HG03135 (cell line): ENCODE data around the gene TNFRSF1B.

ENCODE experiments used
- ATAC-seq: cut with Tn5 transposase; IDR thresholded peaks from one replicate; pipeline ENCODE4 v1.9.1; 2021; ENCODE audit warnings: mild to moderate bottlenecking, moderate library complexity; ENCODE audit not compliant: unreplicated experiment

TNFRSF1B gene

DNA sequence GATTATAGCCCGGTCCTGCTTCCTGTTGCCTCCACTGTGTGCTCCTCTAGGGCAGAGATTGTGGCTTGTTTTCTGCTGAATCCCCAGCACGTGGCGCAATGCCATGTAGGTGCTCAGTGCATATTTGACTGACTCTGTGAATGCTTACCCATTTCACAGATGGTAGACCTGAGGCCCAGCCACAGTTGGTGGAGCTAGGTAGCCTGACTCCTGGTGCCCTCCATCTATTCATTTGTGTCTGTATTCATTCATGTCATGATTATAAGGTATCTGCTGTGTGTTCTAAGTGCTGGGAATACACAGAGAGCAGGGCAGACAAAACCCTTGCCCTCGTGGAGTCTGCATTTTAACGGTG, 22.5 kb downstream of the TNFRSF1B start:
- ATAC-seq, result no peak

DNA sequence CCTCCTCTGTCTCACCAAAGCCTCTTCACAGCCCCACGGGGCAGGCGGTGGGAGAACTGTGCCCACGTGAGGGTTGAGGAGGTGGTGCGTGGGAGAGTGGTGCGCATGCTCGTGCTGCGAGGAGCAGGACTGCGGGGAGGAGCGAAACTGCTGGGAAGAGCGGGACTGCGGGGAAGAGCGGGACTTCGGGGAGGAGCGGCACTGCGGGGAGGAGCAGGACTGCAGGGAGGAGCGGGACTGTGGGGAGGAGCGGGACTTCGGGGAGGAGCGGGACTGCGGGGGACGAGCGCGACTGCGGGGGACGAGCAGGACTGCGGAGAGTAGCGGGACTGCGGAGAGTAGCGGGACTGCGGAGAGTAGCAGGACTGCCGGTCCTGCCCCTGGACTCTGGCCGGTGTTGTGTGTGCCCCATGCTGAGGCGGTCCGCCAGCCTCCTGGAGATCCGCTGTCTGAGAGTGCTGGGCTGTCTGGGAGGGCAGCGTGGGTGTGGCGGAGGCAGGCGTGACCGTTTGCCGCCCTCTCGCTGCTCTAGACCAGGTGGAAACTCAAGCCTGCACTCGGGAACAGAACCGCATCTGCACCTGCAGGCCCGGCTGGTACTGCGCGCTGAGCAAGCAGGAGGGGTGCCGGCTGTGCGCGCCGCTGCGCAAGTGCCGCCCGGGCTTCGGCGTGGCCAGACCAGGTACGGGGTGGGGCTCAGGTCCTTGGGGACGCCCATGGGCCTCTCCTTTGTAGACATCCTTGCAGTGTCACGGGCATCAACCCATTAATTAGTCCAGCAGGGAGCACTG, 24.6 kb downstream of the TNFRSF1B start:
- no peak for ATAC-seq

- no peak for ATAC-seq
Observed at GRCh38 chr1:12194666-12195216, 27.9 kb downstream of the TNFRSF1B start.

DNA sequence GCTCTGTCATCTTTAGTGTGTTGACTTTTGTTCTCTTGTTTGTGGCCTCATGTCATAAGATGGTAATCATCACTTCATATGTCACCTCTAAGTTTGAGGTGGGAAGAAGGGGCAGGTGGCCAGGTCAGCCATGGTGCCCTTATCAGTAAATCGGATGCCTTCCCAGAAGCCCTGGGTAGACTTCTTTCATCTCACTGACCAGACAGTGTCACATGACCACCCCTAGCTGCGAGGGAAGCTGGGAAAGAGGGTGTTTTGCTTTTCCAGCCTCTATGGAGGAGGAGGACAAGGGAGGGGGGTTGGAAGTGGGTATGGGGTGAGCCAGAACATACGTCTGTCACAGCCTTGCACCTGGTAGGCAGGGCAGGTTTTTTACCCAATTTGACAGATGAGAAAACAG, 28.6 kb downstream of the TNFRSF1B start:
- ATAC-seq, result no peak

DNA sequence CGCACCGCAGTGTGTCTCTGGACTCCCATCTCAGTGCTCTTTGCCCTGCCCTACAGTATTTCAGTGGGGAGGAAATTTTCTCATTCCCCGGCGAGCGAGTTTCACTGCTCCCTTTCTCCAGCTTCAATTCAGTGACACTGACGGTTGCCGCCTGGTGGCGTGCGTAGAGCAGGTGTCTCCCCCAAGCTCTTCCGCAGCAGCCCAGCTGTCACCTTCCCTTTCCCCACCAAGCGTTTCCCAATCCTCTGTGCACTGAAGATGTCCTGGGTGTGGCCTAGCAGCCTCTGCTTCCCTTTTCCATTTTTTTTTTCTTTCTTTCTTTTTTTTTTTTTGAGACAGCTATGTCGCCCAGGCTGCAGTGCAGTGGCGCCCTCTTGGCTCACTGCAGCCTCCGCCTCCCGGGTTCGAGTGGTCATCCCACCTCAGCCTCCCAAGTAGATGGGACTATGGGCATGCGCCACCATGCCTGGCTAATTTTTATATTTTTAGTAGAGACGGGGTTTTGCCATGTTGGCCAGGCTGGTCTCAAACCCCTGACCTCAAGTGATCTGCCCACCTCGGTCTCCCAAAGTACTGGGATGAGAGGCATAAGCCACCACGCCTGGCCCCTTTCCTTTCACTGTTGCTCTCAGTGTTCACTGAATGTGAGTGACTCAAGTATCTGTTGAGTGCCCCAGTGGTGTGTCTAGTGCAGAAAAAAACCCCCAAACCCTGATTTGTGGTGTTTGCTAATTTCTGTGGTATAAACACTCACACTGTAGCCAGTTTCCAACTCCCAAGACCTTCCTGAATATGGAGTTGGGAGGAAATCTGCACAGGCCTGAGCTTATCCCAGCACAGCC, 30.1 kb downstream of the TNFRSF1B start:
- no peak for ATAC-seq

DNA sequence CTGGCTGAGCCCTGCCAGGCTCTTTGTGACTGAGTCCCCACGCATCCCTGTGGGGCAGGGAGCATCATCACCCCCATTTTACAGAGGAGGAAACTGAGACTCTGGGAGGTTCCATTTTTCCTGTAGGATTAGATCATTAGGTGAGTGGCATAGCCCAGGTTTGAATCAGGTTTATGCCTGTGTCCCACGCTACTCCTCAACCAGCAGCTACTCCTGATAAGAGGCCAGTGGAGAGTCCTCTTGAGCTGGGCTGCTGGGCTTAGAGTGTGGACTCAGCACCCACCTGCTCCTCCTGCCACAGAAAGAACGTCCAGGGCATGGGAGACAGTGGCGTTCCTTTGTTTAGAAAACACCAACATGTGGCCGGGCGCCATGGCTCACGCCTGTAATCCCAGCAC, 30.7 kb downstream of the TNFRSF1B start:
- ATAC-seq, result no peak

DNA sequence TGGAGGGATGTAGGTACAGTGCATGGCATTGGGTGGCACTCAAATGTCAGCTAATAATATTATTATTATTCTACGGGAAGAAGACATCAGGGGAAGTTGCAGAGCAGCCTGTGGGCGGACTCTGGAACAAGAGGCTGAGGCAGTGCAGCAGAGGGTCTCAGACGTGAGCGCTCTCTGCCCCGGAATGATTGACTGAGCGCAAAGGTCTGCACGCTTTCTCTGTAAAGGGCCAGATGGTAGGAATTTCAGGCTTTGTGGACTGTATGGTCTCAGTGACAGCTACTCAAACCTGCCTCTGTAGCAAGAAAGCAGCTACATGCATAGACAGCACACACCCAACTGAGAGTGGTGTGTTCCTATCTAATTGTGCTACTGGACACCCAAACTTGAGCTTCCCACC, 33.4 kb downstream of the TNFRSF1B start:
- no peak for ATAC-seq

DNA sequence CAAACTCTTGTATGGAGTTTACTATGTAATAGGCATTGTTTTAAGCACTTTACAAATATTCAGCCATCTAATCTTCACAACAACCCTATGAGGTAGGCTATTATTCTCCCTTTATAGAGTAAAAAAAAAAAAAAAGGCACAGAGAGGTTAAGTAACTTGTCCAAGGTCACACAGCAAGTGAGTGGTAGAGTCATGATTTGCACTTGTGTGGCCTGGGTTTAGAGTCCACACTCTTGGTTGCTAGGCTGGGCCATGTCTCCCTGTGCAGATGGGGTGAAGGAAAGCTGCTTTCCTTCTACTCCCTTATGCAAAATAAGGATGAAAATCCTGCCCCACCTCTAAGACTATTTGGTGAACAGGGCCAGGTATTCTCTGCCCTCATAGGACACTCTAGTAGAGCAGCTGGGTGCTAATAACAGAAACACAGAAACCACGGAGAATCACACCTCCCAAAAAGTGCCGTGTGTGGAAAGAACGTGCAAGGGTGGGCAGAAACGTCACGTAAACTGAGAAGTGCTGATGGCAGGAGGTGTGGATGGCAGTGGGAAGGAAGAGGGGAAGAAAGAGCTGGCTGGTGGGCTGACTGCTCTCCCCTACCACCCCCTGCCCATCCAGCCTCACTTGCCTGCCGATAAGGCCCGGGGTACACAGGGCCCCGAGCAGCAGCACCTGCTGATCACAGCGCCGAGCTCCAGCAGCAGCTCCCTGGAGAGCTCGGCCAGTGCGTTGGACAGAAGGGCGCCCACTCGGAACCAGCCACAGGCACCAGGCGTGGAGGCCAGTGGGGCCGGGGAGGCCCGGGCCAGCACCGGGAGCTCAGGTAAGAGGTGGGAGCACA, 34.8 kb downstream of the TNFRSF1B start:
- ATAC-seq, result no peak

DNA sequence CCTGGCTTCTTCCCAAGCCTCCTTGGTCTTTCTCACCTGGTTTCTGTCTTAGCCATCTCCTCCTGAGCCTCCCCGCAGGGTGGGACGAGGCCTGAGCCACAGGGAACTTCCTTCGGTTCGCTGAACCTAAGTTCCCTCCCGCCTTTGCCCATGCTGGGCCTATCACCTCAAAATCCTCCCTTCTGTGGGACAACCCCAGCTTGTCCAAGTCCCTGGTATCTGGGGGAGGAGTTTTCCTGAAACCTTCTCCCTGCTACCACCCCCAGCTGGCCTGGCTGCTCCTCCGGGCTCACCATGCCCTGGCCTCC, 35.4 kb downstream of the TNFRSF1B start:
- ATAC-seq, result no peak

- ATAC-seq, result no peak
Observed at GRCh38 chr1:12202577-12202976, 35.8 kb downstream of the TNFRSF1B start.

- ATAC-seq, result no peak
Observed at GRCh38 chr1:12203216-12204007, 36.6 kb downstream of the TNFRSF1B start.

DNA sequence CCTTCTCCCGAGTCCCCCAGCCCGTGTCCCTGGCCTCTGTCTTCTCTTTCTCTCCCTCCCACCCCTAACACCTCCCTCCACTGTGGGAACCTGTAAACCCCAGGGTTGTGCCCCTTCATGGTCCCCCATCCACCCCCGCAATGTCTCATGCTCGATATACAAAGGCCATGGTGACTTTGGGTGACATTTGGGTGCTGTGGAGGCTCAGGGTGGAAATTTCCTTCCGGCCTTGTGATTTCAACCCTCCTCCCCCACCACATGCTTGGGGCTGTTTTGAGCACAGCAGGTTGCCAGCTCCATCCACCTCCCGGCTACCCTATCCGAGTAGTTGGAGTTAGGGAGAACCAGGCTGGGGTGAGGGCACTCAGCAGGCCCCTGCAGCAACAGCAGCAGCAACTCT, 37.3 kb downstream of the TNFRSF1B start:
- no peak for ATAC-seq

- ATAC-seq, result no peak
Observed at GRCh38 chr1:12204754-12205658, 38.2 kb downstream of the TNFRSF1B start.

DNA sequence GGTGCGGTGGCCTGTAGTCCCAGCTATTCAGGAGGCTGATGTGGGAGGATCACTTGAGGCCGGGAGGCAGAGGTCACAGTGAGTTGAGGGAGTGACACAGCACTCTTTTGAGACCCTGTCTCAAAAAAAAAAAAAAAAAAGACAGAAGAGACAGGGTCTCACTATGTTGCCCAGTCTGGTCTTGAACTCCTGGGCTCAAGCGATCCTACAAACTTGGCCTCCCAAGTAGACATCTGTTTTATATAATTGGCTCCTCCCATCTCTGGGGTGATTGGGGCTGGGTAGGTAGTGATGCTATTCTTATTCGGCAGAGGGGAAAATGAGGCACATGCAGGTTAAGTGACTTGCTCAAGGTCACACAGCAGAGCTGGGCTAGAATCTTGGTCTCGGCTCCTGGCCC, 39.4 kb downstream of the TNFRSF1B start:
- ATAC-seq, result no peak

DNA sequence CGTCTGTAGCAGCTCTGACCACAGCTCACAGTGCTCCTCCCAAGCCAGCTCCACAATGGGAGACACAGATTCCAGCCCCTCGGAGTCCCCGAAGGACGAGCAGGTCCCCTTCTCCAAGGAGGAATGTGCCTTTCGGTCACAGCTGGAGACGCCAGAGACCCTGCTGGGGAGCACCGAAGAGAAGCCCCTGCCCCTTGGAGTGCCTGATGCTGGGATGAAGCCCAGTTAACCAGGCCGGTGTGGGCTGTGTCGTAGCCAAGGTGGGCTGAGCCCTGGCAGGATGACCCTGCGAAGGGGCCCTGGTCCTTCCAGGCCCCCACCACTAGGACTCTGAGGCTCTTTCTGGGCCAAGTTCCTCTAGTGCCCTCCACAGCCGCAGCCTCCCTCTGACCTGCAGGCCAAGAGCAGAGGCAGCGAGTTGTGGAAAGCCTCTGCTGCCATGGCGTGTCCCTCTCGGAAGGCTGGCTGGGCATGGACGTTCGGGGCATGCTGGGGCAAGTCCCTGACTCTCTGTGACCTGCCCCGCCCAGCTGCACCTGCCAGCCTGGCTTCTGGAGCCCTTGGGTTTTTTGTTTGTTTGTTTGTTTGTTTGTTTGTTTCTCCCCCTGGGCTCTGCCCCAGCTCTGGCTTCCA, 40.1 kb downstream of the TNFRSF1B start:
- ATAC-seq, result no peak

- ATAC-seq, result no peak
Observed at GRCh38 chr1:12208271-12208670, 41.5 kb downstream of the TNFRSF1B start.

- ATAC-seq, result no peak
Observed at GRCh38 chr1:12208764-12209494, 42.1 kb downstream of the TNFRSF1B start.

- ATAC-seq, result no peak
Observed at GRCh38 chr1:12209495-12209832, 42.7 kb downstream of the TNFRSF1B start.
